ENCODE data around the gene GMNC. TPM values are rescaled to one million over a fixed set of nuclear protein-coding genes. Genes with fewer than 3 reads are reported as not detected.

GMNC gene
- total and polyA plus RNA-seq, 10 of the 15 experiments (the other 5 are each of a cell fraction or from before 2014, with no cell fraction given): not detected

GRCh38 chr3:190831225-190831624 lies 31.3 kb downstream of the GMNC start:
- FAIRE-seq (no peak), ATAC-seq (no peak), DNase-seq (ENCODE audit: low read depth, low spot score) (no peak)
- Histone ChIP-seq H3K4me1 (ENCODE audit: control insufficient read depth, insufficient read depth, low read length) (no peaks in the 10 kb centered on the region), H3K36me3 (ENCODE audit: control insufficient read depth in 2 of 2, insufficient read depth in 2 of 2, low read length in 1 of 2) (no peaks in the 10 kb centered on the region), H3K9me3 (replicated peaks; ENCODE audit: control insufficient read depth, insufficient read depth, low read length) (no peaks in the 10 kb centered on the region), H3K79me2 (ENCODE audit: control insufficient read depth, insufficient read depth, low read length) (no peaks in the 10 kb centered on the region), H3K9ac (ENCODE audit: control insufficient read depth, insufficient read depth, low read length) (no peak overlapping the region), H3K4me2 (ENCODE audit: control insufficient read depth, insufficient read depth) (no peak overlapping the region), H4K20me1 (ENCODE audit: control insufficient read depth, insufficient read depth) (no peaks in the 10 kb centered on the region), H3K27me3 (replicated peaks in 1 of 2; ENCODE audit: control insufficient read depth in 2 of 2, insufficient read depth in 2 of 2, low read length in 1 of 2) (no peaks in the 10 kb centered on the region), H3K27ac (ENCODE audit: control insufficient read depth, insufficient read depth) (no peak overlapping the region), H2AFZ (ENCODE audit: control insufficient read depth, low read depth, low read length) (no peak overlapping the region), H3K4me3 (no peak overlapping the region)
- ChIA-PET SMC1A (ENCODE audit: uncharacterized antibody, unreplicated experiment) (no interaction called here), RAD21 (ENCODE audit: unreplicated experiment) (no interaction called here), CTCF (interaction anchor here (0.6 kb wide), 1 partner anchor 21 kb away, joined by 4 read pairs; no protein-coding TSS in a partner anchor), POLR2A (no interaction called here)
- intact Hi-C loops (cut with micrococcal nuclease; ENCODE audit: unreplicated experiment) (no loop called here), in situ Hi-C loops (cut with MboI) (no loop called here)
- no peak for TF ChIP-seq HDAC2 (IDR thresholded peaks at IDR 0.05)
- no peak for TF ChIP-seq FOXK2 (IDR thresholded peaks at IDR 0.05)
- no peak for TF ChIP-seq KAT2A (conservative IDR thresholded peaks at IDR 0.05; ENCODE audit: control insufficient read depth, low read depth, low read length)
- no peak for TF ChIP-seq ASH2L (IDR thresholded peaks at IDR 0.05; ENCODE audit: borderline replicate concordance, low read depth)
- no peak for TF ChIP-seq HSF1 (IDR thresholded peaks at IDR 0.05; ENCODE audit: low read depth, low read length)
- no peak for TF ChIP-seq TARDBP (IDR thresholded peaks at IDR 0.05; ENCODE audit: borderline replicate concordance)
- 5% methylated on average over 7 of the region's 8 CpGs for WGBS (ENCODE audit: insufficient coverage, insufficient replicate concordance, low lambda C conversion rate, missing lambda C conversion rate)
- no TSS peak for BruUV-seq (replicated peaks)

GRCh38 chr3:190830031-190830430 lies 32.5 kb downstream of the GMNC start:
- H3K4me3 ChIP-seq: no peak overlapping the region
- ChIA-PET RAD21 (ENCODE audit: unreplicated experiment) (no interaction called here), SMC1A (ENCODE audit: uncharacterized antibody, unreplicated experiment) (no interaction called here), CTCF (no interaction called here), POLR2A (no interaction called here)
- no peak for ATAC-seq
- H4K20me1 ChIP-seq (ENCODE audit: control insufficient read depth, insufficient read depth): no peaks in the 10 kb centered on the region
- no peak overlapping the region for H3K9ac ChIP-seq (ENCODE audit: control insufficient read depth, insufficient read depth, low read length)
- 40% methylated on average over 5 of the region's 5 CpGs for WGBS (ENCODE audit: insufficient coverage, insufficient replicate concordance, low lambda C conversion rate, missing lambda C conversion rate)
- BruUV-seq (replicated peaks): no TSS peak
- H3K4me2 ChIP-seq (ENCODE audit: control insufficient read depth, insufficient read depth): no peak overlapping the region
- in situ Hi-C loops (cut with MboI): no loop called here
- no peak overlapping the region for H3K27ac ChIP-seq (ENCODE audit: control insufficient read depth, insufficient read depth)
- no peaks in the 10 kb centered on the region for H3K9me3 ChIP-seq (replicated peaks; ENCODE audit: control insufficient read depth, insufficient read depth, low read length)
- no peak overlapping the region for H2AFZ ChIP-seq (ENCODE audit: control insufficient read depth, low read depth, low read length)
- no peak for DNase-seq (ENCODE audit: low read depth, low spot score)
- no peaks in the 10 kb centered on the region for H3K4me1 ChIP-seq (ENCODE audit: control insufficient read depth, insufficient read depth, low read length)
- no peaks in the 10 kb centered on the region for H3K27me3 ChIP-seq (replicated peaks in 1 of 2; ENCODE audit: control insufficient read depth in 2 of 2, insufficient read depth in 2 of 2, low read length in 1 of 2)
- H3K79me2 ChIP-seq (ENCODE audit: control insufficient read depth, insufficient read depth, low read length): no peaks in the 10 kb centered on the region
- intact Hi-C loops (cut with micrococcal nuclease; ENCODE audit: unreplicated experiment): no loop called here
- H3K36me3 ChIP-seq (ENCODE audit: control insufficient read depth in 2 of 2, insufficient read depth in 2 of 2, low read length in 1 of 2): no peaks in the 10 kb centered on the region
- no peak for FAIRE-seq
- no peak for TF ChIP-seq IRF5 (IDR thresholded peaks at IDR 0.05; ENCODE audit: borderline replicate concordance)
- TF ChIP-seq CUX1 (IDR thresholded peaks at IDR 0.05; ENCODE audit: insufficient replicate concordance, low read depth, low read length): no peak
- TF ChIP-seq STAT1 (conservative IDR thresholded peaks at IDR 0.05): no peak
- no peak for TF ChIP-seq FOXK2 (IDR thresholded peaks at IDR 0.05)

Measured in GM12878 (cell line).